ENCODE measurements around the gene PCDHB12.
"Not testable (repeated sequence)": the region's sequence is repeated elsewhere in the genome, so short reads cannot be mapped to it uniquely, and the experiment has no call there.

PCDHB12 gene

DNA sequence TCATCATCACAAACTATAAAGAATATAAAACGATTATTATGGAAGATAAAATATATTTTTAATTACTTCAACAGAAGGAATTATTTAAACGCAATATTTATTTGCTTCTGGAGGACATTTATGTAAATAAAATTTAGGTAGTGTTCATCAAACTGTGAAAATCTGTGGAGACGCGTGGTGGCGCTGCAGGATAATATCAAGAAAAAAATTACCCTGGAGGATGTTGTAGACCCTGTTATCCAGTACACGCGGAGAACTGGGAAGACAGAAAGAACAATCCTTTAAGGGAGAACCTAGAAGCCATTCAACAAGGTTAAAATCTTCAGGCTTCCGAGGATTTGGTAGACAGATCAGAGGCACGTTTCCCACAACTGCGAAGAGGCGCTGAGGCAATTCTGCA, at the start of gene PCDHB12:
Gene PCDHB12, plus strand, starts transcription at position 242 of the 400 bp plus-strand sequence. CDS start 189 bp downstream, outside the sequence.
- Histone ChIP-seq H3K4me2 (no peak within 1 kb of the TSS), H3K9ac (no peak within 1 kb of the TSS), H3K36me3 (ENCODE audit: insufficient read depth) (no peaks in the 10 kb centered on the region), H3K79me2 (ENCODE audit: insufficient read depth, low read depth) (no peaks in the 10 kb centered on the region), H3K27me3 (ENCODE audit: insufficient read depth, low read depth) (no peaks in the 10 kb centered on the region), H3K4me3 (IDR thresholded peaks at IDR 0.05; ENCODE audit: insufficient read depth, low read depth, low read length) (no peak within 1 kb of the TSS), H3K4me1 (ENCODE audit: low read depth, poor library complexity, severe bottlenecking) (no peaks in the 10 kb centered on the region), H2AFZ (ENCODE audit: low read depth) (no peak within 1 kb of the TSS), H3K27ac (no peak within 1 kb of the TSS), H4K20me1 (ENCODE audit: insufficient read depth) (no peaks in the 10 kb centered on the region)
- no peak for TF ChIP-seq CTCF (conservative IDR thresholded peaks at IDR 0.05; ENCODE audit: low read depth, low read length)

- no peak; the same call in 1 of the 2 replicates for TF ChIP-seq CTCF (conservative IDR thresholded peaks at IDR 0.05; ENCODE audit: low read depth, low read length)
- no peak within 1 kb of the TSS for H3K9ac ChIP-seq
- no peak within 1 kb of the TSS for H3K4me3 ChIP-seq (IDR thresholded peaks at IDR 0.05; ENCODE audit: insufficient read depth, low read depth, low read length)
- no peaks in the 10 kb centered on the region for H3K4me1 ChIP-seq (ENCODE audit: low read depth, poor library complexity, severe bottlenecking)
- no peak within 1 kb of the TSS for H2AFZ ChIP-seq (ENCODE audit: low read depth)
- no peaks in the 10 kb centered on the region for H3K27me3 ChIP-seq (ENCODE audit: insufficient read depth, low read depth)
- no peaks in the 10 kb centered on the region for H3K36me3 ChIP-seq (ENCODE audit: insufficient read depth)
- no peak within 1 kb of the TSS for H3K4me2 ChIP-seq
- H3K79me2 ChIP-seq (ENCODE audit: insufficient read depth, low read depth) = no peaks in the 10 kb centered on the region
- H4K20me1 ChIP-seq (ENCODE audit: insufficient read depth) = no peaks in the 10 kb centered on the region
- no peak within 1 kb of the TSS for H3K27ac ChIP-seq
These were observed 35.9 kb upstream of the PCDHB12 start, which contains the start of gene PCDHB7 for GRCh38 chr5:141172381-141173204. PCDHB7 (plus strand) TSS chr5:141172644; CDS start chr5:141172836, 192 bp downstream.

- not testable (repeated sequence) for H3K27ac ChIP-seq; H3K9ac ChIP-seq; H3K79me2 ChIP-seq (ENCODE audit: insufficient read depth, low read depth); H3K4me3 ChIP-seq (IDR thresholded peaks at IDR 0.05; ENCODE audit: insufficient read depth, low read depth, low read length); H3K36me3 ChIP-seq (ENCODE audit: insufficient read depth); H2AFZ ChIP-seq (ENCODE audit: low read depth); H4K20me1 ChIP-seq (ENCODE audit: insufficient read depth); H3K4me2 ChIP-seq; H3K27me3 ChIP-seq (ENCODE audit: insufficient read depth, low read depth); H3K4me1 ChIP-seq (ENCODE audit: low read depth, poor library complexity, severe bottlenecking)
These were observed 34.0 kb upstream of the PCDHB12 start for GRCh38 chr5:141174291-141175104.

- H2AFZ ChIP-seq (ENCODE audit: low read depth) = no peak overlapping the region
- H3K4me3 ChIP-seq (IDR thresholded peaks at IDR 0.05; ENCODE audit: insufficient read depth, low read depth, low read length) = no peak overlapping the region
- no peak overlapping the region for H3K4me2 ChIP-seq
- no peak for TF ChIP-seq CTCF (conservative IDR thresholded peaks at IDR 0.05; ENCODE audit: low read depth, low read length)
- no peaks in the 10 kb centered on the region for H3K79me2 ChIP-seq (ENCODE audit: insufficient read depth, low read depth)
- H3K4me1 ChIP-seq (ENCODE audit: low read depth, poor library complexity, severe bottlenecking) = no peaks in the 10 kb centered on the region
- no peak overlapping the region for H3K27ac ChIP-seq
- H4K20me1 ChIP-seq (ENCODE audit: insufficient read depth) = no peaks in the 10 kb centered on the region
- no peak overlapping the region for H3K9ac ChIP-seq
- no peaks in the 10 kb centered on the region for H3K36me3 ChIP-seq (ENCODE audit: insufficient read depth)
- H3K27me3 ChIP-seq (ENCODE audit: insufficient read depth, low read depth) = no peaks in the 10 kb centered on the region
These were observed 32.6 kb upstream of the PCDHB12 start for GRCh38 chr5:141175933-141176332.

DNA sequence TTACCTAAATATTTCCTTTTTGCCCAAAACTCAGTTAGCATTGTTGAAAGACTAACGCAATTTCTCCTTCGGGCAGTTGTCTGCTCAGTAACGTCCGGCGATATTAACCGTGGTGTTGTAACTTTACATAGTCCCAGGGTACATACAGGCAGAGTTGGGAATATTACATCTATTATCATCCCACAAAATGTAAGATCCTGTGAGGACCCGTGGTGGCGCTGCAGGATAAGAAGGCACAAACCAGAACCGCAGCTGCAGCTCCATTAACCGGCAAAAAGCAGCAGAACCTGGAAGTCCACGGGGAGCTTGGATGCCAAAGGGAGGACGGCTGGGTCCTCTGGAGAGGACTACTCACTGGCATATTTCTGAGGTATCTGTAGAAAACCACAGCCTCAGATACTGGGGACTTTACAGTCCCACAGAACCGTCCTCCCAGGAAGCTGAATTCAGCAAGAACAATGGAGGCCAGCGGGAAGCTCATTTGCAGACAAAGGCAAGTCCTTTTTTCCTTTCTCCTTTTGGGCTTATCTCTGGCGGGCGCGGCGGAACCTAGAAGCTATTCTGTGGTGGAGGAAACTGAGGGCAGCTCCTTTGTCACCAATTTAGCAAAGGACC, 30.8 kb upstream of the PCDHB12 start, which contains the start of gene PCDHB8:
Gene PCDHB8, plus strand, starts transcription at position 214 of the 615 bp plus-strand sequence. Its CDS starts 245 bp downstream, at position 459.
- H3K4me2 ChIP-seq; H4K20me1 ChIP-seq (ENCODE audit: insufficient read depth); H3K9ac ChIP-seq; H3K4me3 ChIP-seq (IDR thresholded peaks at IDR 0.05; ENCODE audit: insufficient read depth, low read depth, low read length); H3K36me3 ChIP-seq (ENCODE audit: insufficient read depth); H3K27me3 ChIP-seq (ENCODE audit: insufficient read depth, low read depth); H3K79me2 ChIP-seq (ENCODE audit: insufficient read depth, low read depth); H3K27ac ChIP-seq; H3K4me1 ChIP-seq (ENCODE audit: low read depth, poor library complexity, severe bottlenecking); H2AFZ ChIP-seq (ENCODE audit: low read depth): not testable (repeated sequence)

- H3K9ac ChIP-seq; H3K4me2 ChIP-seq; H4K20me1 ChIP-seq (ENCODE audit: insufficient read depth); H3K79me2 ChIP-seq (ENCODE audit: insufficient read depth, low read depth); H3K4me1 ChIP-seq (ENCODE audit: low read depth, poor library complexity, severe bottlenecking); H3K27me3 ChIP-seq (ENCODE audit: insufficient read depth, low read depth); H3K36me3 ChIP-seq (ENCODE audit: insufficient read depth); H3K4me3 ChIP-seq (IDR thresholded peaks at IDR 0.05; ENCODE audit: insufficient read depth, low read depth, low read length); H2AFZ ChIP-seq (ENCODE audit: low read depth); H3K27ac ChIP-seq: not testable (repeated sequence)
These were observed 29.1 kb upstream of the PCDHB12 start for GRCh38 chr5:141179371-141179770.

- not testable (repeated sequence) for H3K9ac ChIP-seq; H4K20me1 ChIP-seq (ENCODE audit: insufficient read depth); H3K4me3 ChIP-seq (IDR thresholded peaks at IDR 0.05; ENCODE audit: insufficient read depth, low read depth, low read length); H3K4me2 ChIP-seq; H3K79me2 ChIP-seq (ENCODE audit: insufficient read depth, low read depth); H2AFZ ChIP-seq (ENCODE audit: low read depth); H3K4me1 ChIP-seq (ENCODE audit: low read depth, poor library complexity, severe bottlenecking); H3K36me3 ChIP-seq (ENCODE audit: insufficient read depth); H3K27me3 ChIP-seq (ENCODE audit: insufficient read depth, low read depth); H3K27ac ChIP-seq
These were observed 28.6 kb upstream of the PCDHB12 start for GRCh38 chr5:141179876-141180275.

Data from KMS-11 (cell line).